Tongue (tissue), 2 donors: ENCODE measurements around the gene WDR93. TPM values are rescaled to one million over a fixed set of nuclear protein-coding genes. Genes with fewer than 3 reads are reported as not detected.

ENCODE experiments used
- DNase-seq: peaks from one replicate; pipeline ENCODE4 v3.0.0-alpha.2; 2015
- total RNA-seq: library from RNA; depleted of rRNA; stranded (reverse); fragments of >200 nt; gene quantifications from one replicate; pipeline ENCODE4 v1.2.3, GENCODE V29; 2014

WDR93 gene
- total RNA-seq, 1 donor from 2014 or later, result not detected

GRCh38 chr15:89662893-89663626, 27.6 kb upstream of the WDR93 start:
- peak; percentile 59 for DNase-seq

- DNase-seq, result no peak
These were observed 25.9 kb upstream of the WDR93 start for GRCh38 chr15:89664441-89665350.

- peak; percentile 77 for DNase-seq
These were observed 25.0 kb upstream of the WDR93 start for GRCh38 chr15:89665449-89666181.

GRCh38 chr15:89666184-89666857, 24.3 kb upstream of the WDR93 start:
- DNase-seq, result no peak

- no peak for DNase-seq
These were observed 23.5 kb upstream of the WDR93 start for GRCh38 chr15:89666858-89667705.

- no peak for DNase-seq
These were observed 23.0 kb upstream of the WDR93 start for GRCh38 chr15:89667706-89667960.

GRCh38 chr15:89668171-89668570, 22.4 kb upstream of the WDR93 start:
- DNase-seq, result no peak

- DNase-seq, result no peak
These were observed 21.2 kb upstream of the WDR93 start for GRCh38 chr15:89669309-89669865.

- no peak for DNase-seq
These were observed 20.7 kb upstream of the WDR93 start for GRCh38 chr15:89669941-89670340.

GRCh38 chr15:89670971-89671560, 19.5 kb upstream of the WDR93 start:
- no peak for DNase-seq

GRCh38 chr15:89671687-89672086, 18.9 kb upstream of the WDR93 start:
- DNase-seq, result no peak

- DNase-seq, result peak; percentile 19
These were observed 18.1 kb upstream of the WDR93 start for GRCh38 chr15:89672221-89673164.

GRCh38 chr15:89673165-89673512, 17.5 kb upstream of the WDR93 start:
- DNase-seq, result peak; percentile 40

GRCh38 chr15:89674526-89674925, 16.1 kb upstream of the WDR93 start:
- no peak for DNase-seq

- no peak for DNase-seq
These were observed 15.0 kb upstream of the WDR93 start for GRCh38 chr15:89675606-89676005.

GRCh38 chr15:89677381-89677780, 13.2 kb upstream of the WDR93 start:
- DNase-seq, result no peak

- no peak for DNase-seq
These were observed 11.4 kb upstream of the WDR93 start, which contains the start of gene PLIN1 for GRCh38 chr15:89679212-89679611. TSS of gene PLIN1 (minus strand) at chr15:89679367. CDS start at chr15:89677489, 1,878 bp downstream.

GRCh38 chr15:89680282-89680873, 10.2 kb upstream of the WDR93 start:
- DNase-seq, result peak; percentile 14

GRCh38 chr15:89681146-89681545, 9.5 kb upstream of the WDR93 start:
- DNase-seq, result no peak
